ENCODE measurements around the gene CAMKMT. TPM values are rescaled to one million over a fixed set of nuclear protein-coding genes. Genes with fewer than 3 reads are reported as not detected.

The CAMKMT gene
- total RNA-seq, 4 donors from 2014 or later: 9.8 to 33.0 (median 18.7) TPM

DNA sequence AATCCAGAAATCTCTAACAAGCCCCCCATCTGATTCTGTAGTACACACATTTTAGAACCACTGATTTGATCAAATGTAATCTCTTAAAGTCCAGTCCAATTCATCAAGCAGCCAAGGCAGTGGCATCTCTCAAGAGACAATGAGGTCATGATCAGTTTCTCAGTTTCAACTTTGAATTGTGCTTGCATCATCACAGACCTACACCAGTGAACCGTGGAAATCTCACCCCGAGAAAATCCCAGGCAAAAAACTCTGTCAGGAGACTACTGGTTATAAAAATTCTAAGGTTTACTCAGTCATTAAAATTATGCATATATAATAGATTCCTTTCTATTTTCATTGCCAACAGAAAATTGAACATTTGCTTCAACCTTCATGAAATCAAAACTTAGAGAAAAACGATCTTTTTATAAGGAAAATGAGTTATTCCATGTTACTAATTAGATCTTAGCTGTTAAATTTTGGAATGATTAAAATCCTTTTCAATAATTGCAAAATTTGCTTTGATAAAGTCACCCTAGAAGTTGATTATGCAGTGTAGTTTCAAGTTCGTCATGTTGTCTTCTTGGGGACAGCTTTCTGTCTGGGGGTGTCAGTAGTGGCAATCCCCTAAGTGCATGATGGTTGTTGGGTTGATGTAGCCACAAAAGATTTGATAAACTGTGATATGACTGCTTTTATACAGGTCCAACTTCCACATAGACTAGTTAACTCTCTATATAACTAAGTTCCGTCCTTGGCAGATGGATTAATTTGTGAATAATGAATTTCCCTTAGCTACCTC, 235.0 kb downstream of the CAMKMT start:
- TF ChIP-seq POLR2A (IDR thresholded peaks at IDR 0.05): no peak
- TF ChIP-seq, protein P1, sequence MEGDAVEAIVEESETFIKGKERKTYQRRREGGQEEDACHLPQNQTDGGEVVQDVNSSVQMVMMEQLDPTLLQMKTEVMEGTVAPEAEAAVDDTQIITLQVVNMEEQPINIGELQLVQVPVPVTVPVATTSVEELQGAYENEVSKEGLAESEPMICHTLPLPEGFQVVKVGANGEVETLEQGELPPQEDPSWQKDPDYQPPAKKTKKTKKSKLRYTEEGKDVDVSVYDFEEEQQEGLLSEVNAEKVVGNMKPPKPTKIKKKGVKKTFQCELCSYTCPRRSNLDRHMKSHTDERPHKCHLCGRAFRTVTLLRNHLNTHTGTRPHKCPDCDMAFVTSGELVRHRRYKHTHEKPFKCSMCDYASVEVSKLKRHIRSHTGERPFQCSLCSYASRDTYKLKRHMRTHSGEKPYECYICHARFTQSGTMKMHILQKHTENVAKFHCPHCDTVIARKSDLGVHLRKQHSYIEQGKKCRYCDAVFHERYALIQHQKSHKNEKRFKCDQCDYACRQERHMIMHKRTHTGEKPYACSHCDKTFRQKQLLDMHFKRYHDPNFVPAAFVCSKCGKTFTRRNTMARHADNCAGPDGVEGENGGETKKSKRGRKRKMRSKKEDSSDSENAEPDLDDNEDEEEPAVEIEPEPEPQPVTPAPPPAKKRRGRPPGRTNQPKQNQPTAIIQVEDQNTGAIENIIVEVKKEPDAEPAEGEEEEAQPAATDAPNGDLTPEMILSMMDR (IDR thresholded peaks at IDR 0.05): no peak
- Histone ChIP-seq H3K36me3 (no peaks in the 10 kb centered on the region), H3K9me3 (no peaks in the 10 kb centered on the region), H3K27ac (no peak overlapping the region), H3K4me3 (no peak overlapping the region), H3K4me1 (no peaks in the 10 kb centered on the region), H3K27me3 (no peaks in the 10 kb centered on the region)
- no peak for DNase-seq

DNA sequence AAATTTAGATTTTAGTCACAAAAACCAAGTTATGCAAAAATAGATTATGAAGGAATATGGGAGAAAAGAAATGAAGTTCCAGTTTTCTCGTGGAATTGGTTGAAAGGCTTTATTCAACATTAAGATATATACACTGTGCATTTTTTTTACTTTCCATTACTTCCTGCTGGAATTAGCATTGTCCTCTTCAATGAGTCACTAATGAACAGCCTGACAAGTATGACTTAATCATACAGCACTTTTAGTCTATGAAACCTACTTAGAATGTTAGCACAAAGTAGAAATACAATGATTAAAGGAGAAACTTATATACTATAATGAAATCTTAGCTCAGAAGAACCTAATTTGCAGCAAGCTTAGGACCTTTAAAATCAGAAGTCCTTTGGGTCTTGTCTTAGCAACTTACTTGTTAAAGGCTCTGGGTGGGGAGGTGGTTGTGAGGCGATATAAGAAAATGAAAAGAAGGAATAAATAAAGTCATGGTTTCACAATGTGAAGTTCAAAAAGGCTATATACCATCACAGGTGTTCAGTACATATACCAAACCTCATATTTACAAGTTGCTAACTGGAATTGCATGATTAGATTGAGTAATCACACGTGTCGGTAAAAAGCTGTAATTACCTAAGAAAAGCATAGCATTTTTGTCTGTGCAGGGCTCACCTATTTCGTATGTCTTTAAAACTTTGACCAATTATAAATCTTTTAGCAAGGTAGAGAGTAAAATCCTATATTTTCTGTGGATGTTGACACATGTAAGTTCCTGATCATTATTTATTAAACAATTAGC, 236.8 kb downstream of the CAMKMT start:
- no peak for DNase-seq
- Histone ChIP-seq H3K4me1 (no peaks in the 10 kb centered on the region), H3K27ac (no peak overlapping the region), H3K4me3 (no peak overlapping the region), H3K9me3 (no peaks in the 10 kb centered on the region), H3K27me3 (no peaks in the 10 kb centered on the region), H3K36me3 (no peaks in the 10 kb centered on the region)
- TF ChIP-seq POLR2A (IDR thresholded peaks at IDR 0.05): no peak
- TF ChIP-seq, protein P1 (IDR thresholded peaks at IDR 0.05): no peak

DNA sequence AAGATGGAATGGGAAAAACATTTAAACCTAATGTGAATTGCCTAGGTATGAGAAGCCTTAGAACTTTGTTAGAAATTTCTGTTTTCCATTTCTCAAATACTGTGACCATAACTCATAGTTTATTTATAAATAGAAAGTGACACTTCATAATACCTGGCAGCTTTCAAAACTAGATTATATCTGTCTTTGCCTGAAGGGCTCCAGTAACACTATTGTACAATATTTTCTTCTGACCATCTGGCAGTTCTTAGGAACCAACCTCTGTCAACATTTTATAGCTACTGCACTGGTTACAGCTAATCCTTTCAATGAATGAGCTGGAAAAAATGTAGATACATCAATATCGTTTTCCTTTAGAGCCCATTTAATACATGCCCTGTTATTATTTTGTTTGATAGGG, 237.4 kb downstream of the CAMKMT start:
- H3K9me3 ChIP-seq: no peaks in the 10 kb centered on the region
- no peak overlapping the region for H3K4me3 ChIP-seq
- H3K4me1 ChIP-seq: no peaks in the 10 kb centered on the region
- DNase-seq: no peak
- no peak for TF ChIP-seq POLR2A (IDR thresholded peaks at IDR 0.05)
- TF ChIP-seq, protein P1 (IDR thresholded peaks at IDR 0.05): no peak
- H3K36me3 ChIP-seq: no peaks in the 10 kb centered on the region
- no peaks in the 10 kb centered on the region for H3K27me3 ChIP-seq
- H3K27ac ChIP-seq: no peak overlapping the region

DNA sequence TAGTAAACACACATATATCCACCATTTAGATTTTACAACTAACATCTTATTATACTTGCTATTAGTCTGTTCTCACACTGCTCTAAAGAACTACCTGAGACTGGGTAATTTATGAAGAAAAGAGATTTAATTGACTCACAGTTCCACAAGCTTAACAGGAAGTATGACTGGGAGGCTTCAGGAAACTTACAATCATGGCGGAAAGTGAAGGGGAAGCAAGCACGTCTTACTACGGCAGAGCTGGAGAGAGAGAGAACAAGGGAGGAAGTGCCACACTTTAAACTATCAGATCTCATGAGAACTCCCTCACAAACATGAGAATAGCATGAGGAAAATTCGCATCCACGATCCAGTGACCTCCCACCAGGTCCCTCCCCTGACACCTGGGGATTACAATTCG, 240.7 kb downstream of the CAMKMT start:
- no peak for DNase-seq
- no peaks in the 10 kb centered on the region for H3K27me3 ChIP-seq
- no peak overlapping the region for H3K27ac ChIP-seq
- H3K36me3 ChIP-seq: no peaks in the 10 kb centered on the region
- TF ChIP-seq POLR2A (IDR thresholded peaks at IDR 0.05): no peak
- TF ChIP-seq, protein P1 (IDR thresholded peaks at IDR 0.05): no peak
- no peaks in the 10 kb centered on the region for H3K4me1 ChIP-seq
- H3K4me3 ChIP-seq: no peak overlapping the region
- H3K9me3 ChIP-seq: no peaks in the 10 kb centered on the region

GRCh38 chr2:44605511-44605910, 243.8 kb downstream of the CAMKMT start:
- Histone ChIP-seq H3K36me3 (no peaks in the 10 kb centered on the region), H3K27ac (no peak overlapping the region), H3K9me3 (no peaks in the 10 kb centered on the region), H3K4me3 (no peak overlapping the region), H3K4me1 (no peaks in the 10 kb centered on the region), H3K27me3 (no peaks in the 10 kb centered on the region)
- DNase-seq: no peak
- TF ChIP-seq, protein P1 (IDR thresholded peaks at IDR 0.05): no peak
- TF ChIP-seq POLR2A (IDR thresholded peaks at IDR 0.05): no peak

All from Peyer's patch (tissue), 4 donors.